Measurements from ENCODE around the gene TEPSIN.

DNA sequence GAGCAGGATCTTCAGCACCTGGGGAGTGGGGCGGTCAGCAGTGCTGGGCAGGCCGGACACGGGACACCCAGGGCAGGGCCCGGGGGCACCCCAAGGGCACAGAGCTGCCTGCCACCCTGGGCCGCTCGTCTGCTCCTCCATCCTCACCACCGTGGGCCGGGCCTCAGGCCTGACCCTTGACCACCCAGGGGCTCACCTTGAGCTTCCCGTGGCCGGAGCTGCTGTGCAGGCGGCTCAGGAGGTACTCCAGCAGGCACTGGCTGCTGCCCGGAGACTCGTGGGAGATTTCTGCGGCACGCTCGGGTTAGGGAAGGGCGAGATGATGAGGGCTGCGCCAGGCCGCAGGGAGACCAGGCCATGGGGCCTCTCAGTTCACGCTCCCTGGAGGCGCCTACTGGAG, 2.1 kb downstream of the TEPSIN start:
- TF ChIP-seq, protein P1, sequence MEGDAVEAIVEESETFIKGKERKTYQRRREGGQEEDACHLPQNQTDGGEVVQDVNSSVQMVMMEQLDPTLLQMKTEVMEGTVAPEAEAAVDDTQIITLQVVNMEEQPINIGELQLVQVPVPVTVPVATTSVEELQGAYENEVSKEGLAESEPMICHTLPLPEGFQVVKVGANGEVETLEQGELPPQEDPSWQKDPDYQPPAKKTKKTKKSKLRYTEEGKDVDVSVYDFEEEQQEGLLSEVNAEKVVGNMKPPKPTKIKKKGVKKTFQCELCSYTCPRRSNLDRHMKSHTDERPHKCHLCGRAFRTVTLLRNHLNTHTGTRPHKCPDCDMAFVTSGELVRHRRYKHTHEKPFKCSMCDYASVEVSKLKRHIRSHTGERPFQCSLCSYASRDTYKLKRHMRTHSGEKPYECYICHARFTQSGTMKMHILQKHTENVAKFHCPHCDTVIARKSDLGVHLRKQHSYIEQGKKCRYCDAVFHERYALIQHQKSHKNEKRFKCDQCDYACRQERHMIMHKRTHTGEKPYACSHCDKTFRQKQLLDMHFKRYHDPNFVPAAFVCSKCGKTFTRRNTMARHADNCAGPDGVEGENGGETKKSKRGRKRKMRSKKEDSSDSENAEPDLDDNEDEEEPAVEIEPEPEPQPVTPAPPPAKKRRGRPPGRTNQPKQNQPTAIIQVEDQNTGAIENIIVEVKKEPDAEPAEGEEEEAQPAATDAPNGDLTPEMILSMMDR (IDR thresholded peaks at IDR 0.05), result no peak
- TF ChIP-seq EP300 (IDR thresholded peaks at IDR 0.05) (no peak), POLR2A (IDR thresholded peaks at IDR 0.05) (no peak)

Measured in ovary (tissue), 3 donors.